Ishikawa (cell line): ENCODE measurements around the gene AREG.

ENCODE experiments used
- CEBPB ChIP-seq: IDR thresholded peaks from 2 replicates; pipeline ENCODE4 v1.6.1; 2012
- CREB1 ChIP-seq: IDR thresholded peaks from 2 replicates; pipeline ENCODE4 v1.6.1; 2012; ENCODE audit warnings: low read depth
- EGR1 ChIP-seq: IDR thresholded peaks from 2 replicates; pipeline ENCODE4 v1.6.1; 2012
- EP300 ChIP-seq: IDR thresholded peaks from 2 replicates; pipeline ENCODE4 v1.6.1; 2012; ENCODE audit warnings: borderline replicate concordance
- FOXM1 ChIP-seq: IDR thresholded peaks from 2 replicates; pipeline ENCODE4 v1.6.1; 2012; ENCODE audit warnings: low read depth, borderline replicate concordance
- MAX ChIP-seq: IDR thresholded peaks from 2 replicates; pipeline ENCODE4 v1.6.1; 2012
- NFIC ChIP-seq: IDR thresholded peaks from 2 replicates; pipeline ENCODE4 v1.6.1; 2012
- RAD21 ChIP-seq: IDR thresholded peaks from 2 replicates; pipeline ENCODE4 v1.6.1; 2012; ENCODE audit warnings: low read depth
- REST ChIP-seq: IDR thresholded peaks from 2 replicates; pipeline ENCODE4 v1.6.1; 2012; ENCODE audit warnings: low read depth, mild to moderate bottlenecking
- TAF1 ChIP-seq: IDR thresholded peaks from 2 replicates; pipeline ENCODE4 v1.6.1; 2012; ENCODE audit warnings: low read depth, mild to moderate bottlenecking
- TCF12 ChIP-seq: IDR thresholded peaks from 2 replicates; pipeline ENCODE4 v1.6.1; 2012; ENCODE audit warnings: low read depth
- TEAD4 ChIP-seq: IDR thresholded peaks from 2 replicates; pipeline ENCODE4 v1.6.1; 2012
- USF1 ChIP-seq: IDR thresholded peaks from 2 replicates; pipeline ENCODE4 v1.6.1; 2012
- YY1 ChIP-seq: IDR thresholded peaks from 2 replicates; pipeline ENCODE4 v1.6.1; 2012; ENCODE audit warnings: low read depth
- ZBTB7A ChIP-seq: IDR thresholded peaks from 2 replicates; pipeline ENCODE4 v1.6.1; 2012; ENCODE audit warnings: low read depth

AREG gene

GRCh38 chr4:74446193-74446868 is 1.4 kb downstream of the AREG start:
- TF ChIP-seq TCF12, result no peak
- no peak for TF ChIP-seq NFIC

GRCh38 chr4:74446896-74447295 is 2.0 kb downstream of the AREG start:
- TF ChIP-seq REST (no peak), TEAD4 (no peak), CREB1 (no peak), MAX (no peak), TCF12 (no peak), YY1 (no peak), EP300 (no peak), EGR1 (no peak), RAD21 (no peak), USF1 (no peak), NFIC (no peak), ZBTB7A (no peak), TAF1 (no peak), CEBPB (no peak), FOXM1 (no peak)

GRCh38 chr4:74447636-74448233 is 2.8 kb downstream of the AREG start:
- TF ChIP-seq TEAD4, result no peak
- TF ChIP-seq MAX, result no peak
- TF ChIP-seq EP300, result no peak
- no peak for TF ChIP-seq CEBPB
- TF ChIP-seq TCF12, result no peak
- TF ChIP-seq EGR1, result no peak
- TF ChIP-seq TAF1, result no peak
- TF ChIP-seq CREB1, result no peak
- TF ChIP-seq RAD21, result no peak
- TF ChIP-seq FOXM1, result no peak
- TF ChIP-seq REST, result no peak
- no peak for TF ChIP-seq USF1
- TF ChIP-seq YY1, result no peak
- TF ChIP-seq NFIC, result no peak
- no peak for TF ChIP-seq ZBTB7A

- no peak for TF ChIP-seq YY1
- TF ChIP-seq TCF12, result no peak
- no peak for TF ChIP-seq TAF1
- no peak for TF ChIP-seq EGR1
- TF ChIP-seq USF1, result no peak
Measured at GRCh38 chr4:74449571-74450297, 4.8 kb downstream of the AREG start.

GRCh38 chr4:74450298-74450683 is 5.4 kb downstream of the AREG start:
- no peak for TF ChIP-seq USF1
- TF ChIP-seq TCF12, result no peak
- no peak for TF ChIP-seq NFIC
- no peak for TF ChIP-seq TAF1
- no peak for TF ChIP-seq EGR1
- no peak for TF ChIP-seq FOXM1
